BE2C (cell line): ENCODE data around the gene ZNRF3.

ENCODE experiments used
- DNase-seq: peaks from one replicate; pipeline ENCODE4 v3.0.0-alpha.2; 2020
- H3K27me3 ChIP-seq: fragments of 250-450 bp; sonication (Bioruptor Pico); 2 replicates; pipeline ENCODE4 v1.5.1; 2020; ENCODE audit warnings: mild to moderate bottlenecking
- H3K36me3 ChIP-seq: fragments of 250-450 bp; sonication (Bioruptor Pico); 2 replicates; pipeline ENCODE4 v1.5.1; 2020; ENCODE audit warnings: mild to moderate bottlenecking
- H3K4me1 ChIP-seq: fragments of 250-450 bp; sonication (Bioruptor Pico); 2 replicates; pipeline ENCODE4 v1.5.1; 2020
- H3K4me3 ChIP-seq: 2 replicates; pipeline ENCODE4 v1.5.1; 2011; ENCODE audit warnings: low read depth, low read length
- H3K9me3 ChIP-seq: fragments of 250-450 bp; sonication (Bioruptor Pico); 2 replicates; pipeline ENCODE4 v1.5.1; 2020
- TF ChIP-seq, protein P1 (sequence below): IDR thresholded peaks from 2 replicates; pipeline ENCODE4 v1.5.1; 2012; ENCODE audit warnings: mild to moderate bottlenecking, low read depth, low read length

Gene ZNRF3

DNA sequence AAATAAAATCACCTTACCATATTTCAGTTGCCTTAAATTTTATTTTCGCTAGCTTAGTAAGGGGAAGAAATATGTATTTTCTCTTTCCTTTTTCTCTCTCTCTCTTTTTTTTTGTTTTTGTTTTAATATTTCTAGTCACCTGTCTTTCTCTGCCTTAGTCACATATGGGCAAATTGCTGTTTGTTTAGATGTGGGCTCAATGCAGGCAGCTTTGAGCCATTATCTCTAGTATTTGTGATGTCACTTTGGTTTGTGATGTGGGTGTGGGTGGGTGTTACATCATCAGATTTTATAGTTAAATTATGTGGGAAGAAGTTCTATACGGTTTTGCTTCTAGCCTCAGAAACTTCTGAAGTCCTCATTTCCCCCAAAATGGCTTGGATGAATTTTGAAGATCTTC, 178.4 kb downstream of the ZNRF3 start, which contains the start of gene C22orf31:
C22orf31 (minus strand) TSS at position 59 of the 400 bp plus-strand sequence; CDS start at position 20, 39 bp downstream.
- TF ChIP-seq, protein P1, sequence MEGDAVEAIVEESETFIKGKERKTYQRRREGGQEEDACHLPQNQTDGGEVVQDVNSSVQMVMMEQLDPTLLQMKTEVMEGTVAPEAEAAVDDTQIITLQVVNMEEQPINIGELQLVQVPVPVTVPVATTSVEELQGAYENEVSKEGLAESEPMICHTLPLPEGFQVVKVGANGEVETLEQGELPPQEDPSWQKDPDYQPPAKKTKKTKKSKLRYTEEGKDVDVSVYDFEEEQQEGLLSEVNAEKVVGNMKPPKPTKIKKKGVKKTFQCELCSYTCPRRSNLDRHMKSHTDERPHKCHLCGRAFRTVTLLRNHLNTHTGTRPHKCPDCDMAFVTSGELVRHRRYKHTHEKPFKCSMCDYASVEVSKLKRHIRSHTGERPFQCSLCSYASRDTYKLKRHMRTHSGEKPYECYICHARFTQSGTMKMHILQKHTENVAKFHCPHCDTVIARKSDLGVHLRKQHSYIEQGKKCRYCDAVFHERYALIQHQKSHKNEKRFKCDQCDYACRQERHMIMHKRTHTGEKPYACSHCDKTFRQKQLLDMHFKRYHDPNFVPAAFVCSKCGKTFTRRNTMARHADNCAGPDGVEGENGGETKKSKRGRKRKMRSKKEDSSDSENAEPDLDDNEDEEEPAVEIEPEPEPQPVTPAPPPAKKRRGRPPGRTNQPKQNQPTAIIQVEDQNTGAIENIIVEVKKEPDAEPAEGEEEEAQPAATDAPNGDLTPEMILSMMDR: no peak
- Histone ChIP-seq H3K36me3 (no peaks in the 10 kb centered on the region), H3K9me3 (no peaks in the 10 kb centered on the region), H3K4me1 (no peaks in the 10 kb centered on the region), H3K4me3 (no peak within 1 kb of the TSS), H3K27me3 (no peaks in the 10 kb centered on the region)
- no peak for DNase-seq

DNA sequence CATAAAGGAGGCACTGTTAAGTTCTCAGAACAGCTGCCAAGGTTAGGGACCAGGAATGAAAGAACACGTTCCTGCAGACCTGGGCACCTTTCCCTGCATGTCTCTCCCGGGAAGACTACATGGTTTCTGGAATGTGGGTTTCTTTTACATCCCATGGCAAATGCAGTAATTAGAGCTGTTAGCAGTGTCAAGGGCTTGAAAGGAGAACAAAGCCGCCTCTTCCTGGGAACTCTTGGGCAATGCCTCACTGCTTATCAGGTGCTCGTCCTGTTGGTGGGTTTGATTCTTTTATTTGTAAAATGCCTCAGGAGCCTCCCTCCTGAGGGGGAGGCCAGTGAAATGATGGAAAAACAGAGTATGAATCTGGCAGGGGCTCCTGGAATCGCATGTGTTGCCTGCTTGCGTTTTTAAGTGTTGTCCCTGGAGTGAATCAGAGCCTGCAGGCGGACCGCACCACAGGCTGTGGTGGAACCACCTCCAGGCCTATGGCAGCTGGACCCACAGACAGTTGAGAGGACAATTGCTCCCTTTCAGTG, 179.0 kb downstream of the ZNRF3 start:
- Histone ChIP-seq H3K36me3 (no peaks in the 10 kb centered on the region), H3K9me3 (no peaks in the 10 kb centered on the region), H3K27me3 (no peaks in the 10 kb centered on the region), H3K4me3 (no peak overlapping the region), H3K4me1 (no peaks in the 10 kb centered on the region)
- DNase-seq: no peak
- TF ChIP-seq, protein P1: no peak

DNA sequence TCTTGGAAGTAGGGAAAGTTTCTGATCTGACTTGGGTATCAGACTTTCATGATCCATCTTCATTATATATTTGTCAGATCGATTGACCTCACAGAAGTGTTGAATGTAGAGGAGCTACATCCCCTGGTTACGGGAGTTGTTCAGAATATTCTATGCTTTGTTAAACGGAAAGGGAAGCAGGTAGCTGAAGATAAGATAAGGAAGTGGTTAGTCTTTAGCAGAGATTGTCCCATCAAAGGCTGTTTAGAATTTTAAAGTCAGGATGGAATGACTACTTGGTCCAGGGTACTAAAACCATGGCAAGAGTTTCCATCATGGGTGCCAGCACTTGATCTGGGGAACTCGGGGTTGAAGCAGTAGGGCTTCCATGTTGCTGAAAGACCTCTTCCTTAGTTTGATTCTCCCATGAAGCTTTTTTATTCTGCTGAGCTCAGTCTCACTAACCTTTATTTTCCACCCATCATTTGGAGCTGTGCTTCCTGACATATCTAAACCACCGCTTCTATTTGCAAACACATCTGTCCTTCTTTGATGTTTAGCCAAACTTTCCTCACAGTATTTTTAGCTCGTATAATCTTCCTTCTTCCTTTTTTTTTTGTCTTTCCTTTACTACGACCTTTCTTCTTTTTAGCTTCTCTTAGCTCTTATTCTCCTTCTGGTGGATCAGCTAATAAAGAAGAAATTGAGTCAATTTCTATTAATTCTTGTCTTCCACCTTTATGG, 182.3 kb downstream of the ZNRF3 start:
- no peak for DNase-seq
- TF ChIP-seq, protein P1: no peak
- no peaks in the 10 kb centered on the region for H3K9me3 ChIP-seq
- H3K36me3 ChIP-seq: no peaks in the 10 kb centered on the region
- H3K4me1 ChIP-seq: no peaks in the 10 kb centered on the region
- no peaks in the 10 kb centered on the region for H3K27me3 ChIP-seq
- H3K4me3 ChIP-seq: no peak overlapping the region

DNA sequence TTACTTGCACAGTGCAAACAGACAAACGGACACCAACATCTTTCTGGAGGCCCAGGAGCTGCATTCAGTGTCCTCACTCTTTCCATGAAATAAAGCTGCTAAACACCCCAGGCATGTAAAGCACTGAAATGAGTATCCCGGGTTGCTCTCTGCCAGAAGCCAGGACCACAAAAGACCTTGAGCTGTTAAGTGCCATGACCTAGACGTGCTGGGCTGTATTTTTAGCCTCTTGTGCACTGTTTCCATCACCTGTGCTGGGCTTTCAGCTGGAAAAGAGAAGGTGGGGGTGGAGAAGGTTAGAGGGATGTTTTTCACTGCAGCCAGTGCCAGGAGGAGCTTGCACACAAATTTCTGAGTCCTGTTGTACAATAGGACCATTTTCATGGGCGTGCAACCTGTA, 186.1 kb downstream of the ZNRF3 start:
- no peaks in the 10 kb centered on the region for H3K9me3 ChIP-seq
- H3K4me3 ChIP-seq: no peak overlapping the region
- H3K27me3 ChIP-seq: no peaks in the 10 kb centered on the region
- no peak for DNase-seq
- H3K4me1 ChIP-seq: no peaks in the 10 kb centered on the region
- no peaks in the 10 kb centered on the region for H3K36me3 ChIP-seq
- TF ChIP-seq, protein P1: no peak

DNA sequence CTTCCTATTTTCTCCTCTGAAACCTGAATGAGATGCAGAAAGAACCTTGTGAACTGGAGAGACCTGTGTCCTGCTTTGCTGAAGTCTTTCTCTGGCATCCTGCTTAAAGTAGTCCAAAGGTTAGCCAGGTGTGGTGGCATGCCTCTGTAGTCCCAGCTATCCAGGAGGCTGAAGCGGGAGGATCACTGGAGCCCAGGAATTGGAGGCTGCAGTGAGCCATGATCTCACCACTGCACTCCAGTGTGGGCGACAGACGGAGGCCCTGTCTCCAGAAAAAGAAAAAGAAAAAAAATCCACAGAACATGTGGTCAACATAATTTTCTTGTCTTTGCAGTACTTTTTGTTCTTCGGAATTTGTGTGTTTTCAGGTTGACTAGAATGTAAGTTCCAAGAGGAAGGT, 187.1 kb downstream of the ZNRF3 start:
- H3K27me3 ChIP-seq: no peaks in the 10 kb centered on the region
- TF ChIP-seq, protein P1: no peak
- no peak for DNase-seq
- no peak overlapping the region for H3K4me3 ChIP-seq
- H3K9me3 ChIP-seq: no peaks in the 10 kb centered on the region
- no peaks in the 10 kb centered on the region for H3K4me1 ChIP-seq
- H3K36me3 ChIP-seq: no peaks in the 10 kb centered on the region
